ENCODE measurements around the gene KLK14.

DNA sequence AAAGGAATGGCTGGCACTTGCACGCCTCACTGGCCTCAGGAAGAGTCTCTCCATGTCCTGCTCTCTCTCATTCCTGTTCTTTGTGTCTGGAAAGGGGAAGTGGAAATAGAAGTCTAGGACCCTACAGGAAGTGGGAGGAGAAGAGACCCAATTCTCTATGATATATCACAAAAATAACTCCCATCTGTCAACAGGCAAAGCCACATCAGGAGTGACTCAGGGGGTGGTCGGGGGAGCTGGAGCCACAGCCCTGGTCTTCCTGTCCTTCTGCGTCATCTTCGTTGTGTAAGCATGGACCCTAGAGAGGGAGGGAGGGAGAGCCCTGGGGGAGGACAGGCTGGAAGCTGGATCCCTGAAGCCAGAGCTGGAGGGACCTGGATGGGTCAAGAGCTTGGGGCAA is 45.1 kb upstream of the KLK14 start:
- TF ChIP-seq, protein P1, sequence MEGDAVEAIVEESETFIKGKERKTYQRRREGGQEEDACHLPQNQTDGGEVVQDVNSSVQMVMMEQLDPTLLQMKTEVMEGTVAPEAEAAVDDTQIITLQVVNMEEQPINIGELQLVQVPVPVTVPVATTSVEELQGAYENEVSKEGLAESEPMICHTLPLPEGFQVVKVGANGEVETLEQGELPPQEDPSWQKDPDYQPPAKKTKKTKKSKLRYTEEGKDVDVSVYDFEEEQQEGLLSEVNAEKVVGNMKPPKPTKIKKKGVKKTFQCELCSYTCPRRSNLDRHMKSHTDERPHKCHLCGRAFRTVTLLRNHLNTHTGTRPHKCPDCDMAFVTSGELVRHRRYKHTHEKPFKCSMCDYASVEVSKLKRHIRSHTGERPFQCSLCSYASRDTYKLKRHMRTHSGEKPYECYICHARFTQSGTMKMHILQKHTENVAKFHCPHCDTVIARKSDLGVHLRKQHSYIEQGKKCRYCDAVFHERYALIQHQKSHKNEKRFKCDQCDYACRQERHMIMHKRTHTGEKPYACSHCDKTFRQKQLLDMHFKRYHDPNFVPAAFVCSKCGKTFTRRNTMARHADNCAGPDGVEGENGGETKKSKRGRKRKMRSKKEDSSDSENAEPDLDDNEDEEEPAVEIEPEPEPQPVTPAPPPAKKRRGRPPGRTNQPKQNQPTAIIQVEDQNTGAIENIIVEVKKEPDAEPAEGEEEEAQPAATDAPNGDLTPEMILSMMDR (IDR thresholded peaks at IDR 0.05; ENCODE audit: insufficient read depth, low read depth, low read length): no peak
- TF ChIP-seq EZH2 (IDR thresholded peaks at IDR 0.05; ENCODE audit: insufficient read depth, low read length): no peak

Data from astrocyte (in vitro differentiated cells and primary cell).